ENCODE measurements around the gene ABCA6.

The ABCA6 gene

DNA sequence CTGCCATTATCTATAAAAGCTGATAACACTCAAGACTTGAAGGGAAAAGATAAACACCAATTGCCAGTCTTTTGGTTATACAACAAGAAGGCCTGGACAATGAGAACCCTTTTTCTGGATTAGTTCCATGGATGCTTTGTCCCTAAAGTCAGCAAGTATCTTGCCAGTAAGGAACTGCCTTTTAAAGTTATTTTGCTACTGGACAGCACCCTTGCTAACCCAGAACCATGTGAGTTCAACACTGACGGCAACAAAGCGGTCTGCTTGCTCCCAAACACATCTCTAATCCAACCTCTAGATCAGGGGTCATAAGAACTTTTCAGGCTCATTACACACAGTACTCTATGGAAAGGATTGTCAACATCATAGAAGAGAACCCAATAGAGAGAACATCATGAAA lies 25.3 kb upstream of the ABCA6 start:
- TF ChIP-seq, protein P1, sequence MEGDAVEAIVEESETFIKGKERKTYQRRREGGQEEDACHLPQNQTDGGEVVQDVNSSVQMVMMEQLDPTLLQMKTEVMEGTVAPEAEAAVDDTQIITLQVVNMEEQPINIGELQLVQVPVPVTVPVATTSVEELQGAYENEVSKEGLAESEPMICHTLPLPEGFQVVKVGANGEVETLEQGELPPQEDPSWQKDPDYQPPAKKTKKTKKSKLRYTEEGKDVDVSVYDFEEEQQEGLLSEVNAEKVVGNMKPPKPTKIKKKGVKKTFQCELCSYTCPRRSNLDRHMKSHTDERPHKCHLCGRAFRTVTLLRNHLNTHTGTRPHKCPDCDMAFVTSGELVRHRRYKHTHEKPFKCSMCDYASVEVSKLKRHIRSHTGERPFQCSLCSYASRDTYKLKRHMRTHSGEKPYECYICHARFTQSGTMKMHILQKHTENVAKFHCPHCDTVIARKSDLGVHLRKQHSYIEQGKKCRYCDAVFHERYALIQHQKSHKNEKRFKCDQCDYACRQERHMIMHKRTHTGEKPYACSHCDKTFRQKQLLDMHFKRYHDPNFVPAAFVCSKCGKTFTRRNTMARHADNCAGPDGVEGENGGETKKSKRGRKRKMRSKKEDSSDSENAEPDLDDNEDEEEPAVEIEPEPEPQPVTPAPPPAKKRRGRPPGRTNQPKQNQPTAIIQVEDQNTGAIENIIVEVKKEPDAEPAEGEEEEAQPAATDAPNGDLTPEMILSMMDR (IDR thresholded peaks at IDR 0.05; ENCODE audit: low read length) = no peak
- TF ChIP-seq EZH2 (IDR thresholded peaks at IDR 0.05; ENCODE audit: borderline replicate concordance, low read length) = no peak

DNA sequence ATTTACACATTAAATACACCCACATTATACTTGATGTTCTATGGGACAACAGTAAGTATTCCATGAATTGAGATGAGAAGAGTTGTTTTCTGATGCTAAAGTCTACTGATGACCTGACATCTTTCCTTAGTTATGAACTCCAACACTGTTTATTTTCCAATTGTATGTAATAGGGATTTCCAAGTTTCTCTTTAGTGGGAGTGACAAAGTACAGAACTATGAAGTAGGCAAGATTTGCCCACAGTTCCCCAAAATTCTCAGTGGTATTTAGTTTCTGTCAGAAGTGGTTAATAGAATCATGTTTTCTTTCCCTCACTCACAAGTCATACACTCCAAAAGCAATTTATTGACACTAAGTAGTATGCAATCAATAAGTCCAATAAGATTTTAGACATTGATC lies 22.5 kb upstream of the ABCA6 start:
- TF ChIP-seq EZH2 (IDR thresholded peaks at IDR 0.05; ENCODE audit: borderline replicate concordance, low read length) = no peak
- TF ChIP-seq, protein P1 (IDR thresholded peaks at IDR 0.05; ENCODE audit: low read length) = no peak
- H3F3A ChIP-seq (ENCODE audit: insufficient read depth, low read length) = no peaks in the 10 kb centered on the region
- no peaks in the 10 kb centered on the region for H3K9me2 ChIP-seq (ENCODE audit: low read depth, low read length)

More for the DNA sequence above, 25.3 kb upstream of the ABCA6 start:
- Histone ChIP-seq H3K27me3 (ENCODE audit: insufficient read depth, low read length) (no peaks in the 10 kb centered on the region; the same call in 1 of the 2 replicates), H3K4me1 (ENCODE audit: insufficient read depth, low read length, severe bottlenecking) (no peaks in the 10 kb centered on the region), H3K9ac (ENCODE audit: low read length) (no peak overlapping the region), H3K79me2 (ENCODE audit: insufficient read depth, low read length) (no peaks in the 10 kb centered on the region), H3K27ac (ENCODE audit: low read depth, low read length, poor library complexity, severe bottlenecking) (no peak overlapping the region), H3F3A (ENCODE audit: insufficient read depth, low read length) (no peaks in the 10 kb centered on the region), H2AFZ (ENCODE audit: low read length) (no peak overlapping the region), H3K4me3 (ENCODE audit: low read depth, low read length, poor library complexity, severe bottlenecking) (no peak overlapping the region), H4K20me1 (ENCODE audit: insufficient read depth, low read length) (no peaks in the 10 kb centered on the region), H3K9me2 (ENCODE audit: low read depth, low read length) (no peaks in the 10 kb centered on the region), H3K4me2 (ENCODE audit: low read length) (no peak overlapping the region), H3K36me3 (ENCODE audit: insufficient read depth, low read length) (no peaks in the 10 kb centered on the region), H3K9me3 (ENCODE audit: low read length) (no peaks in the 10 kb centered on the region)

DNA sequence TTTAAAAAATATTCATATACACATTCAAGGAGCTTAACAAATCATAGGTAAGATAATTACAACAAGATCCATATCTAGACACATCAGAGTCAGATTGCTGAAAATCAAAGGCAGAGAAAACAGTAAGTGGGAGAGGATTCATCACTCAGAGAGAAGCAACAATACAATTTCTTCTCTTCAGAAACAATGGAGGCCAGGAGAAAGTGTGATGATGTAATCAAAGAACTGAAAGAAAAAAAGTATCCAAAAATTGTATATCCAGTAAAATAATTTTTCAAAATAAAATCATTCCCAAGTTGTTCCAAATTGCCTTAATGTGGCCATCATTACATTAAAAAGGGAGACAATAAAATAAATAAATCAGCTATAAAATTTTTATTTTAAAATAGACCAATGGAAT lies 17.7 kb upstream of the ABCA6 start:
- no peaks in the 10 kb centered on the region for H3K79me2 ChIP-seq (ENCODE audit: insufficient read depth, low read length)
- H3K4me2 ChIP-seq (ENCODE audit: low read length) = no peak overlapping the region
- H3F3A ChIP-seq (ENCODE audit: insufficient read depth, low read length) = no peaks in the 10 kb centered on the region
- H3K4me1 ChIP-seq (ENCODE audit: insufficient read depth, low read length, severe bottlenecking) = no peaks in the 10 kb centered on the region
- H3K9me3 ChIP-seq (ENCODE audit: low read length) = no peaks in the 10 kb centered on the region
- no peaks in the 10 kb centered on the region for H3K36me3 ChIP-seq (ENCODE audit: insufficient read depth, low read length)
- TF ChIP-seq, protein P1 (IDR thresholded peaks at IDR 0.05; ENCODE audit: low read length) = no peak
- TF ChIP-seq EZH2 (IDR thresholded peaks at IDR 0.05; ENCODE audit: borderline replicate concordance, low read length) = no peak
- H4K20me1 ChIP-seq (ENCODE audit: insufficient read depth, low read length) = no peaks in the 10 kb centered on the region
- no peak overlapping the region for H3K4me3 ChIP-seq (ENCODE audit: low read depth, low read length, poor library complexity, severe bottlenecking)
- H3K27me3 ChIP-seq (ENCODE audit: insufficient read depth, low read length) = no peaks in the 10 kb centered on the region
- no peak overlapping the region for H3K9ac ChIP-seq (ENCODE audit: low read length)
- no peak overlapping the region for H2AFZ ChIP-seq (ENCODE audit: low read length)
- H3K27ac ChIP-seq (ENCODE audit: low read depth, low read length, poor library complexity, severe bottlenecking) = no peak overlapping the region
- peaks cover 3% of the 10 kb centered on the region; the same call in 1 of the 2 replicates for H3K9me2 ChIP-seq (ENCODE audit: low read depth, low read length)

More for the DNA sequence above, 22.5 kb upstream of the ABCA6 start:
- H4K20me1 ChIP-seq (ENCODE audit: insufficient read depth, low read length) = no peaks in the 10 kb centered on the region
- no peak overlapping the region for H3K9ac ChIP-seq (ENCODE audit: low read length)
- no peak overlapping the region for H2AFZ ChIP-seq (ENCODE audit: low read length)
- no peak overlapping the region for H3K27ac ChIP-seq (ENCODE audit: low read depth, low read length, poor library complexity, severe bottlenecking)
- H3K27me3 ChIP-seq (ENCODE audit: insufficient read depth, low read length) = no peaks in the 10 kb centered on the region; the same call in 1 of the 2 replicates
- no peak overlapping the region for H3K4me2 ChIP-seq (ENCODE audit: low read length)
- no peaks in the 10 kb centered on the region for H3K4me1 ChIP-seq (ENCODE audit: insufficient read depth, low read length, severe bottlenecking)
- no peaks in the 10 kb centered on the region for H3K79me2 ChIP-seq (ENCODE audit: insufficient read depth, low read length)
- H3K36me3 ChIP-seq (ENCODE audit: insufficient read depth, low read length) = no peaks in the 10 kb centered on the region
- H3K4me3 ChIP-seq (ENCODE audit: low read depth, low read length, poor library complexity, severe bottlenecking) = no peak overlapping the region
- no peaks in the 10 kb centered on the region for H3K9me3 ChIP-seq (ENCODE audit: low read length)
